Lung (tissue), 12 donors: ENCODE measurements around the gene DHX58. TPM values are rescaled to one million over a fixed set of nuclear protein-coding genes. Genes with fewer than 3 reads are reported as not detected.

Source experiments
- ATAC-seq: fragments of 200-7000 bp; cut with Tn5 transposase; one replicate; pipeline ENCODE4 v1.9.1; 2020; ENCODE audit warnings: moderate number of reproducible peaks; ENCODE audit not compliant: insufficient read depth, low FRiP score
- DNase-seq, 3 donors: peaks; one replicate each; pipeline ENCODE4 v3.0.0-alpha.2; 2013 to 2017
- H3K27ac ChIP-seq, 2 donors: one replicate each; pipeline ENCODE4 v1.5.1; 2013; ENCODE audit warnings: mild to moderate bottlenecking in 2 of 2, moderate library complexity in 2 of 2, control low read depth in 1 of 2, inconsistent platforms in 1 of 2, low read depth in 1 of 2, low read length in 1 of 2
- H3K27me3 ChIP-seq, 3 donors: one replicate each; pipeline ENCODE4 v1.5.1; 2013; ENCODE audit warnings: low read length in 2 of 3; ENCODE audit not compliant: control insufficient read depth in 3 of 3, insufficient read depth in 3 of 3
- H3K36me3 ChIP-seq, 4 donors: one replicate each; pipeline ENCODE4 v1.5.1; 2013; ENCODE audit warnings: low read length in 4 of 4, mild to moderate bottlenecking in 1 of 4, moderate library complexity in 1 of 4; ENCODE audit not compliant: control insufficient read depth in 4 of 4, insufficient read depth in 4 of 4
- H3K4me1 ChIP-seq, 5 donors: one replicate each; pipeline ENCODE4 v1.5.1; 2013; ENCODE audit warnings: low read length in 5 of 5, mild to moderate bottlenecking in 2 of 5, moderate library complexity in 1 of 5; ENCODE audit not compliant: control insufficient read depth in 5 of 5, insufficient read depth in 5 of 5
- H3K4me3 ChIP-seq: one replicate; pipeline ENCODE4 v1.5.1; 2013; ENCODE audit warnings: mild to moderate bottlenecking, control low read depth, moderate library complexity
- H3K9ac ChIP-seq, 2 donors: one replicate each; pipeline ENCODE4 v1.5.1; 2013; ENCODE audit warnings: low read length in 2 of 2, control low read depth in 1 of 2; ENCODE audit not compliant: insufficient read depth in 1 of 2
- H3K9me3 ChIP-seq, 4 donors: one replicate each; pipeline ENCODE4 v1.5.1; 2013; ENCODE audit warnings: low read length in 3 of 4, mild to moderate bottlenecking in 1 of 4, moderate library complexity in 1 of 4; ENCODE audit not compliant: control insufficient read depth in 4 of 4, insufficient read depth in 3 of 4
- WGBS, 2 donors: extraction: QIAGEN DNeasy Blood & Tissue Kit; methylation state at CpG; one replicate each; pipeline ENCODE4 v1.1.7; 2013; 5-methylcytosine and 5-hydroxymethylcytosine counted together
- polyA plus RNA-seq, 2 donors: library from polyadenylated mRNA; stranded (reverse); fragments of 200-250 nt; gene quantifications; one replicate each; pipeline ENCODE4 v1.2.1, GENCODE V29; 2013
- total RNA-seq, 2 donors: library from RNA; depleted of rRNA in 1 of 2; stranded (reverse); fragments of >200 nt in 1 of 2; gene quantifications; one replicate each; pipeline ENCODE4 v1.2.1, GENCODE V29; 2014 to 2021
- TF ChIP-seq, protein P1 (sequence below): IDR thresholded peaks from 2 replicates; pipeline ENCODE4 v1.5.1; 2012; ENCODE audit warnings: mild to moderate bottlenecking; ENCODE audit errors: control extremely low read depth, extremely low read depth
- donor health status: control.
- donor health status: control.
- donor health status: Bipolar disorder and iron deficiency.
- donor health status: healthy.
- donor health status: DM: yes; HTN: yes; CAD: no.

DHX58 gene
- total and polyA plus RNA-seq, 4 donors, result 14.7 to 35.1 (median 25.8) TPM

DNA sequence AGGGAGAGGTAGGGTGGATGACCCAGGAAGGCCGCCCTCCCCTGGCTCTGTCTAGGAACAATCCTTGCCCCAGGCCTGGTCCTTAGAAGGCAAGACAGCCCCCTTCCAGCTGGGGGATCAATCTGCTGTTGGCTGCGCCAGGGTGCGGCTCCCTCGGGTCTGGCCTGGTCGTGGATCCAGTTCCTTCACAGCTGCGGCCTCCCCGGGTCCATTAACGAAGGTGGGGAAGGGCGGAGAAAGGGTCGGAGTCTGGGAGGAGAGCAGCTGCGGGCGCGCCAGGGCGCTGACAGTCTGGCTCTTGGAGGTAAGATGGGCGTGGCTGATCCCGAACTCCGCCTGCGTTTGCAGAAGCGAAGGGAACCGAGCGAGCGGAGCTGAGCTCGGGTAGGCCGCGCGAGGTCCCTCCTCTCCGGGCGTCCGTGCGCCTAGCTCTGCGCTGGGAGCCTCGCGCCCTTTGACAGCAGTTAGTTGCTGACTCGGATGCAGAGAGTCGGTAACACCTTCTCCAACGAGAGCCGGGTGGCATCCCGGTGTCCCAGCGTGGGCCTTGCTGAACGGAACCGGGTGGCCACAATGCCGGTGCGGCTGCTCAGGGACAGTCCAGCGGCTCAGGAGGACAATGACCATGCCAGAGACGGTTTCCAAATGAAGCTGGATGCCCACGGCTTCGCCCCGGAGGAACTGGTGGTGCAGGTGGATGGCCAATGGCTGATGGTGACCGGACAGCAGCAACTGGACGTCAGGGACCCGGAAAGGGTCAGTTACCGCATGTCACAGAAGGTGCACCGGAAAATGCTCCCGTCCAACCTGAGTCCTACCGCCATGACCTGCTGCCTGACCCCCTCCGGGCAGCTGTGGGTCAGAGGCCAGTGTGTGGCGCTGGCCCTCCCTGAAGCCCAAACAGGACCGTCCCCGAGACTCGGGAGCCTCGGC is 10.1 kb upstream of the DHX58 start, which contains the start of gene HSPB9:
HSPB9 (plus strand) TSS at position 434 of the 933 bp plus-strand sequence; CDS start at position 481, 47 bp downstream.
- Histone ChIP-seq H3K9me3 (no peaks in the 10 kb centered on the region), H3K4me3 (no peak within 1 kb of the TSS), H3K27me3 (no peaks in the 10 kb centered on the region), H3K36me3 (peaks cover 7 to 25% (median 15%) of the 10 kb centered on the region in 4 donors), H3K9ac (no peak within 1 kb of the TSS), H3K27ac (no peak within 1 kb of the TSS), H3K4me1 (peaks cover 0 to 11% (median 5%) of the 10 kb centered on the region in 5 donors)
- DNase-seq (peak in 2 of 3 donors; percentile 42 to 49), ATAC-seq (no peak)
- TF ChIP-seq, protein P1, sequence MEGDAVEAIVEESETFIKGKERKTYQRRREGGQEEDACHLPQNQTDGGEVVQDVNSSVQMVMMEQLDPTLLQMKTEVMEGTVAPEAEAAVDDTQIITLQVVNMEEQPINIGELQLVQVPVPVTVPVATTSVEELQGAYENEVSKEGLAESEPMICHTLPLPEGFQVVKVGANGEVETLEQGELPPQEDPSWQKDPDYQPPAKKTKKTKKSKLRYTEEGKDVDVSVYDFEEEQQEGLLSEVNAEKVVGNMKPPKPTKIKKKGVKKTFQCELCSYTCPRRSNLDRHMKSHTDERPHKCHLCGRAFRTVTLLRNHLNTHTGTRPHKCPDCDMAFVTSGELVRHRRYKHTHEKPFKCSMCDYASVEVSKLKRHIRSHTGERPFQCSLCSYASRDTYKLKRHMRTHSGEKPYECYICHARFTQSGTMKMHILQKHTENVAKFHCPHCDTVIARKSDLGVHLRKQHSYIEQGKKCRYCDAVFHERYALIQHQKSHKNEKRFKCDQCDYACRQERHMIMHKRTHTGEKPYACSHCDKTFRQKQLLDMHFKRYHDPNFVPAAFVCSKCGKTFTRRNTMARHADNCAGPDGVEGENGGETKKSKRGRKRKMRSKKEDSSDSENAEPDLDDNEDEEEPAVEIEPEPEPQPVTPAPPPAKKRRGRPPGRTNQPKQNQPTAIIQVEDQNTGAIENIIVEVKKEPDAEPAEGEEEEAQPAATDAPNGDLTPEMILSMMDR, result no peak
- 80 to 85% methylated on average over 61 of the region's 61 CpGs for WGBS, 2 donors

DNA sequence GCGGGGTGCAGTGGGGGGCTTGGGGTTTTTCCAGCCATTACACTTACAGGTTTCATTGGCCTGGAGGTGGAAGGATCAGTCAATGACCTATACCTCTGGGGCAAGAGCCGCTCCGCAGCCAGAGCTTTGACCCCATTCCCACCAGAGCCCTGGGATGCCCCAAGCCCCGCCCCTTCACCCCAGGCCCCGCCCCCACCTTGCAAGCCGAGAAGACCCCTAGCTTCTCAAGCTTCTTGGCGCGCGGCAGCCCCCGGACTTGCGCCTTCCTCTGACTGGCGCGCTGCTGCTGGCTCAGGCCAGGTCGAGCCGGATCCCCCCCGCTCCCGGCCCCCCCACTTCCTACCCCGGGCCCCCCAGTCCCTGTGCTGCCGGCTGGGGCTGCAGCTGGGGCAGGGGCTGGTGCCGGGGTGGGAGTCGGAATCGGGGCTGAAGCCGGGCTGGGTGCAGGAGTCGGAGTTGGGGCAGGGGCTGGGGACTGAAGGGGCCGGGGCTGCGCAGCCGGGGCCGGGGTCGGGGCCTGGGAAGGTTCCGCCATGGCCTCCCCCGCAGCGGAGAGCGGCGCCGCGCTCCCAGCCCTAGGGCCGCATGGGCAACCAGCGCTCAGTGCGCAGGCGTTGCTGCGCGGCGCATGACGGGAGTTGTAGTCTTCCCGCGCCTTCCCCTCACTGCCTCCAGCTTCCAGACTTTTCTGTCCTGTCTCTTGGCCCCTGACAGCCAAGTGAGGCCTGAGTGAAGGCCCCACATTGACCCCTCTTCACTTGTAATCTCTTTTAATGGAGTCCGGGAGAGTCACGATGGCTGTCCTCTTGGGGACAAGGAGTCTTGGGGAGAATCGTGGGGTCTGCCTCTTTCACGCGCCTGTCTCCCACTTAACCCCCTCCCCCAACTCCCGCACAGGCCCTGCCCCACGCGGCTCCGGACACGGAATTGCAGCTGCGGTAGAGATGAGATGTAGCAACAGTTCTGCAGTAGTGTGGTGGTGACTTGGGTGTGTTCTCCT is 8.6 kb upstream of the DHX58 start, which contains the start of gene KAT2A:
KAT2A (minus strand) TSS at position 598 of the 1,000 bp plus-strand sequence; CDS start at position 535, 63 bp downstream.
- H3K4me3 ChIP-seq, result peak within 1 kb of the TSS; percentile 27
- H3K27me3 ChIP-seq, result no peaks in the 10 kb centered on the region
- no peak within 1 kb of the TSS for H3K9ac ChIP-seq
- DNase-seq (peak; percentile 82 to 89 (median 87)), ATAC-seq (peak; percentile 91)
- TF ChIP-seq, protein P1, result no peak
- peaks cover 0 to 11% (median 5%) of the 10 kb centered on the region in 5 donors for H3K4me1 ChIP-seq
- H3K9me3 ChIP-seq, result no peaks in the 10 kb centered on the region
- WGBS, 2 donors, result 7 to 8% methylated on average over 49 to 57 of the region's 57 CpGs
- peaks cover 6 to 21% (median 13%) of the 10 kb centered on the region in 4 donors for H3K36me3 ChIP-seq
- peak within 1 kb of the TSS in 1 of 2 donors; percentile 4 for H3K27ac ChIP-seq

GRCh38 chr17:42120161-42120769 is 7.8 kb upstream of the DHX58 start:
- WGBS, 2 donors, result 52 to 64% methylated on average over 7 of the region's 7 CpGs
- peaks cover 0 to 11% (median 5%) of the 10 kb centered on the region in 5 donors for H3K4me1 ChIP-seq
- DNase-seq (no peak), ATAC-seq (no peak)
- peaks cover 0 to 22% (median 14%) of the 10 kb centered on the region in 4 donors for H3K36me3 ChIP-seq
- no peak overlapping the region for H3K27ac ChIP-seq
- no peak overlapping the region for H3K9ac ChIP-seq
- H3K4me3 ChIP-seq, result no peak overlapping the region
- TF ChIP-seq, protein P1, result no peak
- H3K9me3 ChIP-seq, result no peaks in the 10 kb centered on the region
- no peaks in the 10 kb centered on the region for H3K27me3 ChIP-seq
